ENCODE data around the gene C14orf119. TPM values are rescaled to one million over a fixed set of nuclear protein-coding genes. Genes with fewer than 3 reads are reported as not detected.

Gene C14orf119
- total and polyA plus RNA-seq, 12 donors = 23.9 to 206 (median 51.8) TPM

- intact Hi-C loops (cut with DNase I) = no loop called here
- peaks cover 0 to 53% of the 10 kb centered on the region in 2 donors for H3K36me3 ChIP-seq (replicated peaks in 1 of 2)
These were observed 574 bp upstream of the C14orf119 start, which contains the start of gene ACIN1 for GRCh38 chr14:23094666-23095195. Gene ACIN1, minus strand, starts transcription at chr14:23095136. Its CDS starts 24 bp downstream, at chr14:23095112.

GRCh38 chr14:23097786-23098185 lies 2.5 kb downstream of the C14orf119 start:
- intact Hi-C loops (cut with DNase I) = no loop called here
- H3K36me3 ChIP-seq (replicated peaks in 1 of 2) = peaks cover 0 to 22% of the 10 kb centered on the region in 2 donors
- H3K4me1 ChIP-seq (replicated peaks in 1 of 2) = peaks cover 28 to 44% of the 10 kb centered on the region in 2 donors
- no peaks in the 10 kb centered on the region for H3K27me3 ChIP-seq
- no peak for TF ChIP-seq POLR2A (IDR thresholded peaks at IDR 0.05)
- TF ChIP-seq, protein P1, sequence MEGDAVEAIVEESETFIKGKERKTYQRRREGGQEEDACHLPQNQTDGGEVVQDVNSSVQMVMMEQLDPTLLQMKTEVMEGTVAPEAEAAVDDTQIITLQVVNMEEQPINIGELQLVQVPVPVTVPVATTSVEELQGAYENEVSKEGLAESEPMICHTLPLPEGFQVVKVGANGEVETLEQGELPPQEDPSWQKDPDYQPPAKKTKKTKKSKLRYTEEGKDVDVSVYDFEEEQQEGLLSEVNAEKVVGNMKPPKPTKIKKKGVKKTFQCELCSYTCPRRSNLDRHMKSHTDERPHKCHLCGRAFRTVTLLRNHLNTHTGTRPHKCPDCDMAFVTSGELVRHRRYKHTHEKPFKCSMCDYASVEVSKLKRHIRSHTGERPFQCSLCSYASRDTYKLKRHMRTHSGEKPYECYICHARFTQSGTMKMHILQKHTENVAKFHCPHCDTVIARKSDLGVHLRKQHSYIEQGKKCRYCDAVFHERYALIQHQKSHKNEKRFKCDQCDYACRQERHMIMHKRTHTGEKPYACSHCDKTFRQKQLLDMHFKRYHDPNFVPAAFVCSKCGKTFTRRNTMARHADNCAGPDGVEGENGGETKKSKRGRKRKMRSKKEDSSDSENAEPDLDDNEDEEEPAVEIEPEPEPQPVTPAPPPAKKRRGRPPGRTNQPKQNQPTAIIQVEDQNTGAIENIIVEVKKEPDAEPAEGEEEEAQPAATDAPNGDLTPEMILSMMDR (IDR thresholded peaks at IDR 0.05) = no peak
- no peak overlapping the region for H3K4me3 ChIP-seq
- H3K27ac ChIP-seq = no peak overlapping the region
- DNase-seq = no peak
- 87 to 93% (median 92%) methylated on average over 7 of the region's 7 CpGs for WGBS, 4 donors
- H3K9me3 ChIP-seq (replicated peaks in 1 of 3) = no peaks in the 10 kb centered on the region

More at GRCh38 chr14:23094666-23095195, 574 bp upstream of the C14orf119 start, which contains the start of gene ACIN1:
- H3K9me3 ChIP-seq (replicated peaks in 1 of 3) = no peaks in the 10 kb centered on the region
- peak; percentile 43 to 69 for TF ChIP-seq POLR2A (IDR thresholded peaks at IDR 0.05)
- TF ChIP-seq, protein P1 (IDR thresholded peaks at IDR 0.05) = no peak
- H3K4me3 ChIP-seq = peak within 1 kb of the TSS; percentile 26 to 90 (median 82)
- H3K4me1 ChIP-seq (replicated peaks in 1 of 2) = peaks cover 29 to 54% of the 10 kb centered on the region in 2 donors
- H3K27ac ChIP-seq = peak within 1 kb of the TSS; percentile 94 to 100 (median 97)
- 0% methylated on average over 23 to 55 of the region's 55 CpGs for WGBS, 4 donors
- H3K27me3 ChIP-seq = no peaks in the 10 kb centered on the region
- DNase-seq = peak in 6 of 7 donors; percentile 69 to 83 (median 72)

- Histone ChIP-seq H3K27me3 (no peaks in the 10 kb centered on the region), H3K4me3 (no peak overlapping the region), H3K27ac (no peak overlapping the region), H3K36me3 (replicated peaks in 1 of 2) (peaks cover 0 to 19% of the 10 kb centered on the region in 2 donors), H3K4me1 (replicated peaks in 1 of 2) (peaks cover 18 to 31% of the 10 kb centered on the region in 2 donors), H3K9me3 (replicated peaks in 1 of 3) (no peaks in the 10 kb centered on the region)
- TF ChIP-seq POLR2A (IDR thresholded peaks at IDR 0.05) = no peak
- TF ChIP-seq, protein P1 (IDR thresholded peaks at IDR 0.05) = peak in 1 of 6 experiments; percentile 18
- peak in 3 of 7 donors; percentile 51 to 59 (median 55) for DNase-seq
- 59 to 71% (median 63%) methylated on average over 10 of the region's 10 CpGs for WGBS, 4 donors
- intact Hi-C loops (cut with DNase I) = no loop called here
These were observed 4.0 kb downstream of the C14orf119 start for GRCh38 chr14:23099212-23099861.

DNA sequence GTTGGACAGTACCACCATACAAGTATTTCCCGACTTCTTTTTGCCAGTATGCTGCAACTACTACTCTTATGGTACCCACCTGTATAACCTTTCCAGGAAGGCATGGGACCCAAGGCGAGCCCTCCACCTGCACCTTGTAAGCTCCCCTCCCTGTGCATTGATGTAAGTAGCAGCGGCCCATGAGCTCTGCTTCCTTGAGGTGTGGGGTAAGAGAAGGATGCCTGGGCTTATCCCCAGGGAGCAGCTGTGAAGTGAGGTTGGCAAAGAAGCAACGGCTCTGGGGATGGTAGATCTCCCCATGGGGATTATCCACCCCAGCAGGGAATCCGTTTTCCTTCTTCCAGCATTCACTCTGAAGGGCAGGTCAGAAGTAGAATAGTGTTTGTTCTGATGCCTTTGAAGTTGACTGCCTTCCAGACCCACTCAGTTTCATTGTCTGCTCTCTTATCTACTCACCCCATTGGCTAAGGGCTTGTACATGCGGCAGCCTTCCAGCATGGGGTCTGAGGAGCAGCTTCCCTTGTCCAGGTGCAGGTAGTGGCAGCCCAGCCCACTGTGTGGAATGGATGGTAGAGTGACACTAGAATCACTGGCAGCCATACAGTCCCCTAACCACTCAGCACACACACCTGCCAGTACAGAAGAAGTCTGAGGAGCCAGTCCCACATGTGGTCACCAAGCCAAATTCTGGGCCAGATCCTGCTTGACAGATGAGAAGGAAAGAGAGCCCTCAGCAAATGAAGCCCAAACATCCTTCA lies 6.1 kb downstream of the C14orf119 start:
- Histone ChIP-seq H3K9me3 (replicated peaks in 1 of 3) (no peaks in the 10 kb centered on the region), H3K4me3 (no peak overlapping the region), H3K36me3 (replicated peaks in 1 of 2) (peaks cover 0 to 19% of the 10 kb centered on the region in 2 donors), H3K27ac (no peak overlapping the region), H3K4me1 (replicated peaks in 1 of 2) (peaks cover 15 to 30% of the 10 kb centered on the region in 2 donors), H3K27me3 (no peaks in the 10 kb centered on the region)
- no peak for TF ChIP-seq POLR2A (IDR thresholded peaks at IDR 0.05)
- TF ChIP-seq, protein P1 (IDR thresholded peaks at IDR 0.05) = no peak
- intact Hi-C loops (cut with DNase I) = loop anchor here (5.0 kb wide), 2 partner anchors 34 to 39 kb away; no protein-coding TSS in a partner anchor
- WGBS, 4 donors = 83 to 93% (median 88%) methylated on average over 6 of the region's 6 CpGs
- no peak for DNase-seq

All from adrenal gland (tissue), 12 donors.